ENCODE data around the gene RASL11B. TPM values are rescaled to one million over a fixed set of nuclear protein-coding genes. Genes with fewer than 3 reads are reported as not detected.
A peak's percentile ranks its signal among the peaks of the same experiment; 100 is the strongest.

Gene RASL11B
- under 1 TPM; 0.29 to 0.34 TPM for total RNA-seq

- Mint-ChIP-seq H3K4me3 (peak within 1 kb of the TSS; percentile 69), H3K9me3 (no peaks in the 10 kb centered on the region), H3K4me1 (ENCODE audit: low read depth) (peaks cover 8% of the 10 kb centered on the region), H3K27ac (no peak within 1 kb of the TSS), H3K27me3 (peaks cover 37% of the 10 kb centered on the region), H3K36me3 (ENCODE audit: low read depth) (no peaks in the 10 kb centered on the region)
- ATAC-seq = peak; percentile 100
- intact Hi-C loops (cut with micrococcal nuclease) = no loop called here
- ChIA-PET CTCF (interaction anchor here (1.0 to 1.3 kb wide), 2 partner anchors 135 to 1372 kb away, joined by 3 read pairs; no protein-coding TSS in a partner anchor), POLR2A (interaction anchor here (1.2 to 1.3 kb wide), 4 partner anchors 14 to 139 kb away, joined by 3 to 4 read pairs (median 3); no protein-coding TSS in a partner anchor)
- no peak for TF ChIP-seq CTCF (IDR thresholded peaks at IDR 0.05)
- DNase-seq = peak; percentile 84
Measured at GRCh38 chr4:52861879-52862616, at the start of gene RASL11B. RASL11B (plus strand) TSS chr4:52862317; CDS start chr4:52862508, 191 bp downstream.

GRCh38 chr4:52813546-52813945, 48.6 kb upstream of the RASL11B start:
- POLR2A ChIA-PET = no interaction called here
- no peak for TF ChIP-seq CTCF (IDR thresholded peaks at IDR 0.05)

GRCh38 chr4:52822583-52822971, 39.5 kb upstream of the RASL11B start:
- POLR2A ChIA-PET = interaction anchor here (0.8 to 1.4 kb wide), 2 partner anchors 39 to 100 kb away, joined by 4 to 7 read pairs; no protein-coding TSS in a partner anchor

More at GRCh38 chr4:52813546-52813945, 48.6 kb upstream of the RASL11B start:
- ATAC-seq (no peak), DNase-seq (no peak)
- no peak overlapping the region for H3K4me3 Mint-ChIP-seq
- intact Hi-C loops (cut with micrococcal nuclease) = no loop called here
- no peaks in the 10 kb centered on the region for H3K36me3 Mint-ChIP-seq (ENCODE audit: low read depth)
- CTCF ChIA-PET = no interaction called here
- no peaks in the 10 kb centered on the region for H3K9me3 Mint-ChIP-seq
- H3K4me1 Mint-ChIP-seq (ENCODE audit: low read depth) = no peaks in the 10 kb centered on the region
- H3K27ac Mint-ChIP-seq = no peak overlapping the region
- H3K27me3 Mint-ChIP-seq = no peaks in the 10 kb centered on the region

GRCh38 chr4:52822972-52823701, 39.0 kb upstream of the RASL11B start:
- H3K4me3 Mint-ChIP-seq = no peak overlapping the region
- peaks cover 33% of the 10 kb centered on the region for H3K4me1 Mint-ChIP-seq (ENCODE audit: low read depth)
- no peaks in the 10 kb centered on the region for H3K27me3 Mint-ChIP-seq
- intact Hi-C loops (cut with micrococcal nuclease) = no loop called here
- ATAC-seq = peak; percentile 85
- peak; percentile 42 for DNase-seq
- POLR2A ChIA-PET = interaction anchor here (0.8 to 1.4 kb wide), 3 partner anchors 38 to 110 kb away, joined by 4 to 7 read pairs (median 4); no protein-coding TSS in a partner anchor
- no peaks in the 10 kb centered on the region for H3K9me3 Mint-ChIP-seq
- H3K27ac Mint-ChIP-seq = peak overlapping the region; percentile 46
- CTCF ChIA-PET = interaction anchor here (0.7 kb wide), 2 partner anchors 89 kb away, joined by 3 read pairs; no protein-coding TSS in a partner anchor
- H3K36me3 Mint-ChIP-seq (ENCODE audit: low read depth) = no peaks in the 10 kb centered on the region
- TF ChIP-seq CTCF (IDR thresholded peaks at IDR 0.05) = no peak

More at GRCh38 chr4:52822583-52822971, 39.5 kb upstream of the RASL11B start:
- H3K27ac Mint-ChIP-seq = no peak overlapping the region
- DNase-seq (no peak), ATAC-seq (no peak)
- peaks cover 33% of the 10 kb centered on the region for H3K4me1 Mint-ChIP-seq (ENCODE audit: low read depth)
- intact Hi-C loops (cut with micrococcal nuclease) = no loop called here
- no peaks in the 10 kb centered on the region for H3K27me3 Mint-ChIP-seq
- H3K4me3 Mint-ChIP-seq = no peak overlapping the region
- no peaks in the 10 kb centered on the region for H3K36me3 Mint-ChIP-seq (ENCODE audit: low read depth)
- CTCF ChIA-PET = interaction anchor here (0.7 kb wide), 1 partner anchor 88 kb away, joined by 3 read pairs; no protein-coding TSS in a partner anchor
- no peaks in the 10 kb centered on the region for H3K9me3 Mint-ChIP-seq
- no peak for TF ChIP-seq CTCF (IDR thresholded peaks at IDR 0.05)

Data from activated CD8-positive, alpha-beta T cell treated with anti-CD3 and anti-CD28 coated beads for 36 hours (primary cell).